Germinal center (tissue), 1 donor: Measurements from ENCODE around the gene TRPM4.
"Not testable (repeated sequence)": the region's sequence is repeated elsewhere in the genome, so short reads cannot be mapped to it uniquely, and the experiment has no call there.

ENCODE experiments used
- DNase-seq: peaks from one replicate; pipeline ENCODE4 v3.0.0; 2012; ENCODE audit warnings: mixed read lengths, low spot score

TRPM4 gene

GRCh38 chr19:49127225-49127624, 30.4 kb upstream of the TRPM4 start:
- DNase-seq: not testable (repeated sequence)

GRCh38 chr19:49127674-49128544, 29.7 kb upstream of the TRPM4 start:
- peak; percentile 99 for DNase-seq

- no peak for DNase-seq
These were observed 28.9 kb upstream of the TRPM4 start for GRCh38 chr19:49128545-49129237.

- DNase-seq: no peak
These were observed 28.4 kb upstream of the TRPM4 start for GRCh38 chr19:49129238-49129583.

- DNase-seq: no peak
These were observed 27.3 kb upstream of the TRPM4 start for GRCh38 chr19:49130325-49130724.

- no peak for DNase-seq
These were observed 24.5 kb upstream of the TRPM4 start for GRCh38 chr19:49132974-49133609.

- DNase-seq: peak; percentile 54
These were observed 23.8 kb upstream of the TRPM4 start for GRCh38 chr19:49133621-49134454.

- no peak for DNase-seq
These were observed 21.9 kb upstream of the TRPM4 start for GRCh38 chr19:49135686-49136085.

- DNase-seq: no peak
These were observed 20.8 kb upstream of the TRPM4 start for GRCh38 chr19:49136771-49137171.

- no peak for DNase-seq
These were observed 16.6 kb upstream of the TRPM4 start for GRCh38 chr19:49140951-49141350.

GRCh38 chr19:49141352-49141751, 16.2 kb upstream of the TRPM4 start:
- DNase-seq: no peak

GRCh38 chr19:49142866-49143335, 14.7 kb upstream of the TRPM4 start:
- DNase-seq: peak; percentile 97

- DNase-seq: peak; percentile 84
These were observed 11.8 kb upstream of the TRPM4 start for GRCh38 chr19:49145573-49146407.

- DNase-seq: not testable (repeated sequence)
These were observed 11.2 kb upstream of the TRPM4 start for GRCh38 chr19:49146408-49146770.

GRCh38 chr19:49148044-49148682, 9.4 kb upstream of the TRPM4 start:
- DNase-seq: no peak

- DNase-seq: peak; percentile 94
These were observed 8.6 kb upstream of the TRPM4 start for GRCh38 chr19:49148784-49149651.

GRCh38 chr19:49149652-49150105, 7.9 kb upstream of the TRPM4 start:
- DNase-seq: no peak

- DNase-seq: peak; percentile 55
These were observed 7.3 kb upstream of the TRPM4 start for GRCh38 chr19:49150106-49150943.

GRCh38 chr19:49150944-49151243, 6.7 kb upstream of the TRPM4 start:
- DNase-seq: no peak
